MM.1S (cell line): Measurements from ENCODE around the gene TRMT13.

ENCODE experiments used
- DNase-seq: peaks from one replicate; pipeline ENCODE4 v3.0.0-alpha.2; 2015
- H2AFZ ChIP-seq: fragments of 300-600 bp; sonication (generic); 2 replicates; pipeline ENCODE4 v1.6.0; 2016; ENCODE audit warnings: antibody characterized with exemption, low read length
- H3F3A ChIP-seq: fragments of 300-600 bp; sonication (generic); 2 replicates; pipeline ENCODE4 v1.6.1; 2016; ENCODE audit warnings: mild to moderate bottlenecking, antibody characterized with exemption, low read length, moderate library complexity, mixed read lengths; ENCODE audit not compliant: insufficient read depth
- H3K27ac ChIP-seq: fragments of 300-600 bp; sonication (generic); 2 replicates; pipeline ENCODE4 v1.5.1; 2016; ENCODE audit warnings: mild to moderate bottlenecking, low read length
- H3K27me3 ChIP-seq: fragments of 300-600 bp; sonication (generic); replicated peaks from 2 replicates; pipeline ENCODE4 v1.6.0; 2016; ENCODE audit warnings: low read length; ENCODE audit not compliant: insufficient read depth
- H3K36me3 ChIP-seq: fragments of 300-600 bp; sonication (generic); replicated peaks from 2 replicates; pipeline ENCODE4 v1.6.1; 2016; ENCODE audit warnings: mild to moderate bottlenecking, low read length, mixed read lengths; ENCODE audit not compliant: insufficient read depth
- H3K4me1 ChIP-seq: fragments of 300-600 bp; sonication (generic); 2 replicates; pipeline ENCODE4 v1.6.1; 2016; ENCODE audit warnings: low read length, mixed read lengths
- H3K4me2 ChIP-seq: fragments of 300-600 bp; sonication (generic); 2 replicates; pipeline ENCODE4 v1.6.0; 2016; ENCODE audit warnings: low read depth, low read length
- H3K4me3 ChIP-seq: fragments of 300-600 bp; sonication (generic); 2 replicates; pipeline ENCODE4 v1.5.1; 2016; ENCODE audit warnings: low read length, mixed read lengths
- H3K79me2 ChIP-seq: fragments of 300-600 bp; sonication (generic); 2 replicates; pipeline ENCODE4 v1.6.1; 2016; ENCODE audit warnings: mixed run types, low read length, mixed read lengths
- H3K9ac ChIP-seq: fragments of 300-600 bp; sonication (generic); 2 replicates; pipeline ENCODE4 v1.6.1; 2016; ENCODE audit warnings: low read length, mixed read lengths
- H3K9me2 ChIP-seq: fragments of 300-600 bp; sonication (generic); replicated peaks from 2 replicates; pipeline ENCODE4 v1.6.1; 2016; ENCODE audit warnings: mild to moderate bottlenecking, low read length, mixed read lengths; ENCODE audit not compliant: insufficient read depth
- H3K9me3 ChIP-seq: fragments of 300-600 bp; sonication (generic); replicated peaks from 2 replicates; pipeline ENCODE4 v1.6.1; 2016; ENCODE audit warnings: mild to moderate bottlenecking, low read length, mixed read lengths; ENCODE audit not compliant: insufficient read depth
- H4K20me1 ChIP-seq: fragments of 300-600 bp; sonication (generic); 2 replicates; pipeline ENCODE4 v1.6.1; 2016; ENCODE audit warnings: mild to moderate bottlenecking, low read length, moderate library complexity, mixed read lengths; ENCODE audit not compliant: insufficient read depth
- EZH2 ChIP-seq: fragments of 300-600 bp; sonication (generic); optimal IDR thresholded peaks from 2 replicates; pipeline ENCODE3; 2017; ENCODE audit warnings: low read depth, mild to moderate bottlenecking, antibody characterized with exemption, low read length, mixed read lengths
- EZH2phosphoT487 ChIP-seq: fragments of 300-600 bp; sonication (generic); IDR thresholded peaks from 2 replicates; pipeline ENCODE4 v1.6.1; 2018; ENCODE audit warnings: antibody characterized with exemption, low read length
- TF ChIP-seq, protein P1 (sequence below): fragments of 300-600 bp; sonication (generic); IDR thresholded peaks from 2 replicates; pipeline ENCODE4 v1.5.1; 2016; ENCODE audit warnings: antibody characterized with exemption, low read length, mixed read lengths

The TRMT13 gene

DNA sequence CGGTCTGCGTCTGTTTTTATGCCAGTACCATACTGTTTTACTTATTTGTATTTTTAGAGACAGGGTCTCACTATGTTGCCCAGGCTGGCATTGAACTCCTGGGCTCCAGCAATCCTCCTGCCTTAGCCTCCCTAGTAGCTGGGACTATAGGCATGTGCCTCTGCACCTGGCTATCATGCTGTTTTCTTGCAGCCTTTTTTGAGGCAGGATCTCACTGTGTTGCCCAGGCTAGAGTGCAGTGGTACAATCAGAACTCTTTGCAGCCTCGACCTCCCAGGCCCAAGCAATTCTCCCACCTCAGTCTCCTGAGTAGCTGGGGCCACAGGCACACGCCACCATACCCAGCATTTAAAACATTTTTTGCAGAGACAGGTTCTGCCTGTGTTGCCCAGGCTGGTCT, 50.4 kb downstream of the TRMT13 start:
- Histone ChIP-seq H3K27me3 (no peaks in the 10 kb centered on the region), H3K36me3 (no peaks in the 10 kb centered on the region), H3K4me3 (no peak overlapping the region), H2AFZ (no peak overlapping the region), H4K20me1 (no peaks in the 10 kb centered on the region), H3K9me3 (no peaks in the 10 kb centered on the region), H3F3A (no peaks in the 10 kb centered on the region), H3K4me2 (no peak overlapping the region), H3K9ac (no peak overlapping the region), H3K4me1 (no peaks in the 10 kb centered on the region), H3K79me2 (no peaks in the 10 kb centered on the region), H3K9me2 (no peaks in the 10 kb centered on the region), H3K27ac (no peak overlapping the region)
- TF ChIP-seq, protein P1, sequence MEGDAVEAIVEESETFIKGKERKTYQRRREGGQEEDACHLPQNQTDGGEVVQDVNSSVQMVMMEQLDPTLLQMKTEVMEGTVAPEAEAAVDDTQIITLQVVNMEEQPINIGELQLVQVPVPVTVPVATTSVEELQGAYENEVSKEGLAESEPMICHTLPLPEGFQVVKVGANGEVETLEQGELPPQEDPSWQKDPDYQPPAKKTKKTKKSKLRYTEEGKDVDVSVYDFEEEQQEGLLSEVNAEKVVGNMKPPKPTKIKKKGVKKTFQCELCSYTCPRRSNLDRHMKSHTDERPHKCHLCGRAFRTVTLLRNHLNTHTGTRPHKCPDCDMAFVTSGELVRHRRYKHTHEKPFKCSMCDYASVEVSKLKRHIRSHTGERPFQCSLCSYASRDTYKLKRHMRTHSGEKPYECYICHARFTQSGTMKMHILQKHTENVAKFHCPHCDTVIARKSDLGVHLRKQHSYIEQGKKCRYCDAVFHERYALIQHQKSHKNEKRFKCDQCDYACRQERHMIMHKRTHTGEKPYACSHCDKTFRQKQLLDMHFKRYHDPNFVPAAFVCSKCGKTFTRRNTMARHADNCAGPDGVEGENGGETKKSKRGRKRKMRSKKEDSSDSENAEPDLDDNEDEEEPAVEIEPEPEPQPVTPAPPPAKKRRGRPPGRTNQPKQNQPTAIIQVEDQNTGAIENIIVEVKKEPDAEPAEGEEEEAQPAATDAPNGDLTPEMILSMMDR = no peak
- no peak for TF ChIP-seq EZH2phosphoT487
- TF ChIP-seq EZH2 = no peak
- no peak for DNase-seq

DNA sequence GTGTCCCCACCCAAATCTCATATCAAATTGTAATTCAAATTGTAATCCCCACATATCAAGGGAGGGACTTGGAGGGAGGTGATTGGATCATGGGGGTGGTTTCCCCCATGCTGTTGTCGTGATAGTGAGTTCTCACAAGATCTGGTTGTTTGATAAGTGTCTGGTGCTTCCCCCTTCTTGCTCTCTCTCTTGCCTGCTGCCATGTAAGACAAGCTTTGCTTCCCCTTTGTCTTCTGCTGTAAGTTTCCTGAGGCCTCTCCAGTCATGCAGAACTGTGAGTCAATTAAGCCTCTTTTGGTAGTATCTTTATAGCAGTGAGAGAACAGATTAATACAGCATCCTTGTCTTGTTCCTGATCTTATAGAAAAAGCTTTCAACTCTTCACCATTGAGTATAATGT, 51.6 kb downstream of the TRMT13 start:
- H3K9me3 ChIP-seq = no peaks in the 10 kb centered on the region
- no peak for DNase-seq
- no peak overlapping the region for H3K27ac ChIP-seq
- no peak overlapping the region for H2AFZ ChIP-seq
- H3K4me3 ChIP-seq = no peak overlapping the region
- H4K20me1 ChIP-seq = no peaks in the 10 kb centered on the region
- H3F3A ChIP-seq = no peaks in the 10 kb centered on the region
- H3K36me3 ChIP-seq = no peaks in the 10 kb centered on the region
- H3K4me2 ChIP-seq = no peak overlapping the region
- no peaks in the 10 kb centered on the region for H3K9me2 ChIP-seq
- H3K4me1 ChIP-seq = no peaks in the 10 kb centered on the region
- H3K79me2 ChIP-seq = no peaks in the 10 kb centered on the region
- no peak overlapping the region for H3K9ac ChIP-seq
- H3K27me3 ChIP-seq = no peaks in the 10 kb centered on the region
- TF ChIP-seq EZH2 = no peak
- TF ChIP-seq, protein P1 = no peak
- TF ChIP-seq EZH2phosphoT487 = no peak

DNA sequence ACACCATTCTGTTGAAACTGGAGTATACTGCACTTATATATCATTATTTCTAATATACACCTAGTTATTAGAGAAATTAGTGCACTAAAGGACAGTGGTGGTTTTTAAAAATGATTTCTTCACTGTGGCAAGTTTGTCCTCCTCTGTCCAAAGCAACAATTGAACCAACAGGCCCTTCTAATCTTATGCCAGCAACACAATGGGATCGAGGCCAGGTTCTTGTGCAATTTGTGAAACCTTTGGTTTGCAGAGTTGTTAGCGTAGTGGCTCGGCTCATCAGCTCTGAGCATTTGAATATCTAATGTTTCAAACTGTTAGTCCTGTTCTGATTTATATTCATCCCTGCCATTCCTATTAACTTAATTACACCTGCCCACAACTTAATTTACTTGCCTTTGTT, 54.9 kb downstream of the TRMT13 start:
- no peaks in the 10 kb centered on the region for H3K27me3 ChIP-seq
- H3F3A ChIP-seq = no peaks in the 10 kb centered on the region
- H3K4me3 ChIP-seq = no peak overlapping the region
- H3K4me2 ChIP-seq = no peak overlapping the region
- H2AFZ ChIP-seq = no peak overlapping the region
- no peaks in the 10 kb centered on the region for H4K20me1 ChIP-seq
- no peaks in the 10 kb centered on the region for H3K36me3 ChIP-seq
- H3K27ac ChIP-seq = no peak overlapping the region
- no peaks in the 10 kb centered on the region for H3K4me1 ChIP-seq
- H3K9me2 ChIP-seq = no peaks in the 10 kb centered on the region
- TF ChIP-seq EZH2phosphoT487 (no peak), EZH2 (no peak)
- TF ChIP-seq, protein P1 = no peak
- no peaks in the 10 kb centered on the region for H3K9me3 ChIP-seq
- no peaks in the 10 kb centered on the region for H3K79me2 ChIP-seq
- DNase-seq = no peak
- no peak overlapping the region for H3K9ac ChIP-seq
